CD8-positive, alpha-beta memory T cell (primary cell): ENCODE measurements around the gene EPB41L1. TPM values are rescaled to one million over a fixed set of nuclear protein-coding genes. Genes with fewer than 3 reads are reported as not detected.

Experiments
- CTCF ChIA-PET: fragments of 350-600 bp; sonication (Branson Sonifier 250); formaldehyde crosslinking; loops from one replicate; lab custom pipeline; 2021; ENCODE audit warnings: antibody characterized with exemption; lab: Charles Lee
- POLR2A ChIA-PET: fragments of 350-600 bp; sonication (Branson Sonifier 250); formaldehyde crosslinking; loops from one replicate; lab custom pipeline; 2021; ENCODE audit warnings: antibody characterized with exemption; lab: Charles Lee
- DNase-seq, 5 donors: peaks; one replicate each; pipeline versions ENCODE4 v3.0.0 to v3.0.0-alpha.2; 2020 to 2022; ENCODE audit warnings: mixed read lengths in 1 of 5
- H3K27ac ChIP-seq: one replicate; pipeline ENCODE4 v1.7.0; 2013; ENCODE audit warnings: low read depth, mild to moderate bottlenecking, low read length, moderate library complexity
- H3K27me3 ChIP-seq: 2 replicates; pipeline ENCODE4 v1.7.0; 2013; ENCODE audit warnings: low read length, mild to moderate bottlenecking; ENCODE audit not compliant: insufficient read depth, poor library complexity, severe bottlenecking
- H3K36me3 ChIP-seq: 2 replicates; pipeline ENCODE4 v1.7.0; 2013; ENCODE audit warnings: mild to moderate bottlenecking, low read length, moderate library complexity; ENCODE audit not compliant: insufficient read depth
- H3K4me1 ChIP-seq: 2 replicates; pipeline ENCODE4 v1.7.0; 2013; ENCODE audit warnings: mild to moderate bottlenecking, low read length, moderate library complexity; ENCODE audit not compliant: insufficient read depth
- H3K4me3 ChIP-seq: 2 replicates; pipeline ENCODE4 v1.7.0; 2013; ENCODE audit warnings: mild to moderate bottlenecking, low read length
- H3K9me3 ChIP-seq: 2 replicates; pipeline ENCODE4 v1.7.0; 2013; ENCODE audit warnings: mild to moderate bottlenecking, low read length
- H3K27ac Mint-ChIP-seq, 8 donors: one replicate each; pipeline ENCODE4 v1.8.0; 2020 to 2021; ENCODE audit warnings: mixed read lengths in 8 of 8, mild to moderate bottlenecking in 6 of 8, inconsistent platforms in 3 of 8, moderate library complexity in 3 of 8
- H3K27me3 Mint-ChIP-seq, 2 donors: one replicate each; pipeline ENCODE4 v1.8.0; 2020 to 2021; ENCODE audit warnings: mixed read lengths in 2 of 2, mild to moderate bottlenecking in 1 of 2, moderate library complexity in 1 of 2
- H3K36me3 Mint-ChIP-seq, 3 donors: one replicate each; pipeline ENCODE4 v1.8.0; 2020 to 2021; ENCODE audit warnings: mixed read lengths in 3 of 3, inconsistent platforms in 1 of 3, mild to moderate bottlenecking in 1 of 3
- H3K4me1 Mint-ChIP-seq, 3 donors: one replicate each; pipeline ENCODE4 v1.8.0; 2020 to 2021; ENCODE audit warnings: mixed read lengths in 3 of 3, inconsistent platforms in 1 of 3, mild to moderate bottlenecking in 1 of 3
- H3K4me3 Mint-ChIP-seq, 7 donors: one replicate each; pipeline ENCODE4 v1.8.0; 2020 to 2021; ENCODE audit warnings: mixed read lengths in 7 of 7, mild to moderate bottlenecking in 6 of 7, moderate library complexity in 4 of 7, inconsistent platforms in 2 of 7
- H3K9me3 Mint-ChIP-seq, 5 donors: one replicate each; pipeline ENCODE4 v1.8.0; 2020 to 2022; ENCODE audit warnings: mixed read lengths in 5 of 5, mild to moderate bottlenecking in 3 of 5, moderate library complexity in 2 of 5, inconsistent platforms in 1 of 5
- polyA plus RNA-seq: library from polyadenylated mRNA; unstranded; fragments of 300-500 nt; fragmentation: Illumina TruSeq; gene quantifications from one replicate; pipeline ENCODE4 v1.2.3, GENCODE V29; 2021
- total RNA-seq, 2 experiments: library from RNA; stranded (reverse); gene quantifications; one replicate each; pipeline ENCODE4 v1.2.3, GENCODE V29; 2021

Gene EPB41L1
- total and polyA plus RNA-seq, 3 experiments from 2014 or later, result 0.29 to 0.35 TPM; not detected in 1

DNA sequence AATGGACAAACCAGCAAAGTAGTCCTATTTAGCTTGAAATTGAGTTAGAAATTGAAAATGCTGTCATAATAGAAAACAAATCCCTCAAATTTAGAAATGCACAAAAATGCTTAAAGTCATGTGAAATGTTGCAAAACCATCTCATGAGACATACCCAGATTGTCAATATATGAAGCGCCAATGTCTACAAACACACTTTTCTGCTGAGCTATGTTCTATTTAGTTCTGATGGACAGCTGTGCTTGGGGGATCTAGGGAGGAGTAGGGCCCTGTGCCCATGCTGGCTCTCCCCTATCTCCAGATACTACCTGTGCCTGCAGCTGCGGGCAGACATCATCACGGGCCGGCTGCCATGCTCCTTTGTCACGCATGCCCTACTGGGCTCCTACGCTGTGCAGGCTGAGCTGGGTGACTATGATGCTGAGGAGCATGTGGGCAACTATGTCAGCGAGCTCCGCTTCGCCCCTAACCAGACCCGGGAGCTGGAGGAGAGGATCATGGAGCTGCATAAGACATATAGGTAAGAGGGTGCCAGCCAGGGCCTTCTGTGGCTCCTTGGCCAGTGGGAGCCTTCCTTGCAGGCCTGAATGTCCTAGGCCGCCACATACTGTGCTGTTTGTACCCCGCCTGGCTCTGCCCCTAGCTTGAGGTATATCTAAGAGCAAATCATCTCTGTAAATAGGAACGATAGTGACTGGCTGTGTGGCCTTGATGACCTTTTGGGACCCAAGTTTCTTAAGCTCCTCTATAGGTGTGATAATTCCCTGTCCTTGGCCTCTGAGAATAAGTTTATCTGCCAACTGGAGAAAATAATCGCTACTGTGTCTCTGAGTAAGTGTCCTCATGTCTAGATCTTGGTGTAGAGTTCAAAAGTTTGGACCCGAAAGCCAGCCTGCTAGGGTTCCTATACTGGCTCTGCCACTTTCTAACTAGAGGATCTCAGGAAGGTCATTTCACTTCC is 30.6 kb downstream of the EPB41L1 start:
- H3K36me3 Mint-ChIP-seq, result no peaks in the 10 kb centered on the region
- H3K9me3 ChIP-seq, result no peaks in the 10 kb centered on the region
- H3K4me1 ChIP-seq, result no peaks in the 10 kb centered on the region
- no peak overlapping the region for H3K4me3 ChIP-seq
- H3K9me3 Mint-ChIP-seq, result no peaks in the 10 kb centered on the region
- no peak overlapping the region for H3K4me3 Mint-ChIP-seq
- no peak overlapping the region for H3K27ac Mint-ChIP-seq
- peaks cover 0 to 4% of the 10 kb centered on the region in 2 donors for H3K27me3 Mint-ChIP-seq
- no peak for DNase-seq
- POLR2A ChIA-PET, result no interaction called here
- no peaks in the 10 kb centered on the region for H3K27me3 ChIP-seq
- H3K27ac ChIP-seq, result no peak overlapping the region
- H3K36me3 ChIP-seq, result no peaks in the 10 kb centered on the region
- no peaks in the 10 kb centered on the region for H3K4me1 Mint-ChIP-seq
- CTCF ChIA-PET, result interaction anchor here (1.4 to 2.4 kb wide), 2 partner anchors 14 to 18 kb away, joined by 4 to 10 read pairs; no protein-coding TSS in a partner anchor

DNA sequence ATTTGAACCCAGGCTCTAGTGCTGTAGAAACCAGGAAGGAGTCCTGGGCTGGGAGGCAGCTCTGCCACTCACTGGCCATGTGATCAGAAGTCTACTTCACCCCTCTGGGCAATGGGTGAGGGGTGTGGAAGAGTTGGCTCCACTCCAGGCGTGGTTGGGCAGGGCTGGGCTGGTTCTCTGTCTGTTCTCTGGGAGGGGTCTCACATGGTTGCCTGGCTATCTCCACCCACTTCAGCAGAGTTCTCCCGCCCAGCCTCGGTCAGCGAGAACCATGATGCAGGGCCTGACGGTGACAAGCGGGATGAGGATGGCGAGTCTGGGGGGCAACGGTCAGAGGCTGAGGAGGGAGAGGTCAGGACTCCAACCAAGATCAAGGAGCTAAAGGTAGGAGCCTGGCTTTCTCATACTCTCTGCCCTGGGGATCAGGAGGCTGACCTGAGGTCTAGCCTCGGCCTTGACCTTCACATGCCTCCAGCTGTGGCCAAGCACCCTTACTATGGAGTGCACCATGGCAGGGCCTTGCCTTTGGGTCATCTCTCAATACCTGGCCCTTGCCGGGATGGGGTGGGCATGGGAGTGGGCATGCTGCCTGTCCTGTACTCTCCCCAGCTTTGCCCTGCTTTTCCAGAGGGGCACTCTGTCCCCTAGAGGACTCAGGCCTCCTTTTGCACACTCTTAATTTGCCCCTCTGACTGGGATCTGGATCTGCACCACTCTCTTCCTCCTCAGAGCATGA is 39.6 kb downstream of the EPB41L1 start:
- DNase-seq, result no peak
- no peaks in the 10 kb centered on the region for H3K36me3 ChIP-seq
- Mint-ChIP-seq H3K4me3 (no peak overlapping the region), H3K27me3 (peaks cover 4 to 15% of the 10 kb centered on the region in 2 donors), H3K27ac (no peak overlapping the region), H3K36me3 (no peaks in the 10 kb centered on the region), H3K9me3 (no peaks in the 10 kb centered on the region), H3K4me1 (no peaks in the 10 kb centered on the region)
- POLR2A ChIA-PET, result no interaction called here
- H3K27ac ChIP-seq, result no peak overlapping the region
- no peaks in the 10 kb centered on the region for H3K27me3 ChIP-seq
- CTCF ChIA-PET, result interaction anchor here (1.3 to 3.6 kb wide), 3 partner anchors 9 to 199 kb away, joined by 3 to 18 read pairs (median 4); no protein-coding TSS in a partner anchor
- H3K9me3 ChIP-seq, result no peaks in the 10 kb centered on the region
- no peaks in the 10 kb centered on the region for H3K4me1 ChIP-seq
- H3K4me3 ChIP-seq, result no peak overlapping the region

DNA sequence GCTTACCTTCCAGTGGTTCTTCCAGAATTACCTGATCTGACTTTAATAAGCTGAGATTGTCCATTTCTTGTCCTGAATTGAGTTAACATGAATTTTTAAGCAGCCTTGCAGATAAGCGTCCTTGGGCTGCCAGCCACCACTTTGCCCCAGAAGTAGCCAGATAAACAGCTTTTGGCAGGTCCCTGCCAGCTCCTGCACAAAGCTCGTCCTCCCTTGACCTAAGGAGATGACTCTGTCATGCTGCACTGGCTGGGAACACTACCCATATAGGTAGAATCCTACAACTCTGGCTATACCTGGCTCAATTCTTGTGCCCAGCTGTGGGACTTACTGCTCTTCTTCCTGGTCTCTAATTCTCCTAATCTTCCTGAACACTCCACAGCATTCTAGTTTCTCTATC is 42.1 kb downstream of the EPB41L1 start:
- no peak overlapping the region for H3K4me3 ChIP-seq
- H3K36me3 Mint-ChIP-seq, result no peaks in the 10 kb centered on the region
- CTCF ChIA-PET, result interaction anchor here (1.8 kb wide), 1 partner anchor 243 kb away, joined by 7 read pairs; no protein-coding TSS in a partner anchor
- no peak overlapping the region for H3K4me3 Mint-ChIP-seq
- no peak overlapping the region for H3K27ac ChIP-seq
- no peaks in the 10 kb centered on the region for H3K9me3 ChIP-seq
- peak overlapping the region in 1 of 8 donors; percentile 12 for H3K27ac Mint-ChIP-seq
- H3K4me1 Mint-ChIP-seq, result no peaks in the 10 kb centered on the region
- H3K27me3 Mint-ChIP-seq, result peaks cover 5 to 15% of the 10 kb centered on the region in 2 donors
- no peaks in the 10 kb centered on the region for H3K27me3 ChIP-seq
- H3K9me3 Mint-ChIP-seq, result no peaks in the 10 kb centered on the region
- no peaks in the 10 kb centered on the region for H3K36me3 ChIP-seq
- POLR2A ChIA-PET, result no interaction called here
- no peak for DNase-seq
- H3K4me1 ChIP-seq, result no peaks in the 10 kb centered on the region

- Histone ChIP-seq H3K36me3 (no peaks in the 10 kb centered on the region), H3K4me3 (no peak overlapping the region), H3K9me3 (no peaks in the 10 kb centered on the region), H3K27ac (no peak overlapping the region), H3K27me3 (no peaks in the 10 kb centered on the region), H3K4me1 (no peaks in the 10 kb centered on the region)
- Mint-ChIP-seq H3K27me3 (peaks cover 5 to 15% of the 10 kb centered on the region in 2 donors), H3K36me3 (no peaks in the 10 kb centered on the region), H3K4me3 (no peak overlapping the region), H3K9me3 (no peaks in the 10 kb centered on the region), H3K27ac (no peak overlapping the region), H3K4me1 (no peaks in the 10 kb centered on the region)
- POLR2A ChIA-PET, result no interaction called here
- no peak for DNase-seq
- CTCF ChIA-PET, result interaction anchor here (3.0 to 3.2 kb wide), 2 partner anchors 8 to 13 kb away, joined by 10 to 12 read pairs; no protein-coding TSS in a partner anchor
Measured at GRCh38 chr20:36197271-36197670, 42.7 kb downstream of the EPB41L1 start.

GRCh38 chr20:36199345-36200257 is 45.1 kb downstream of the EPB41L1 start:
- Histone ChIP-seq H3K27me3 (no peaks in the 10 kb centered on the region), H3K27ac (no peak overlapping the region), H3K4me1 (peaks cover 7% of the 10 kb centered on the region), H3K36me3 (no peaks in the 10 kb centered on the region), H3K4me3 (no peak overlapping the region), H3K9me3 (no peaks in the 10 kb centered on the region)
- Mint-ChIP-seq H3K9me3 (no peaks in the 10 kb centered on the region), H3K27me3 (peaks cover 8 to 15% of the 10 kb centered on the region in 2 donors), H3K4me1 (peaks cover 4 to 6% (median 6%) of the 10 kb centered on the region in 3 donors), H3K4me3 (no peak overlapping the region), H3K36me3 (no peaks in the 10 kb centered on the region), H3K27ac (peak overlapping the region in 1 of 8 donors; percentile 72)
- DNase-seq, result peak; percentile 30 to 78 (median 55)
- ChIA-PET POLR2A (interaction anchor here (0.6 kb wide), 1 partner anchor 113 kb away, joined by 3 read pairs; no protein-coding TSS in a partner anchor), CTCF (interaction anchor here (0.8 to 3.2 kb wide), 8 partner anchors 10 to 209 kb away, joined by 3 to 13 read pairs (median 6); no protein-coding TSS in a partner anchor)

DNA sequence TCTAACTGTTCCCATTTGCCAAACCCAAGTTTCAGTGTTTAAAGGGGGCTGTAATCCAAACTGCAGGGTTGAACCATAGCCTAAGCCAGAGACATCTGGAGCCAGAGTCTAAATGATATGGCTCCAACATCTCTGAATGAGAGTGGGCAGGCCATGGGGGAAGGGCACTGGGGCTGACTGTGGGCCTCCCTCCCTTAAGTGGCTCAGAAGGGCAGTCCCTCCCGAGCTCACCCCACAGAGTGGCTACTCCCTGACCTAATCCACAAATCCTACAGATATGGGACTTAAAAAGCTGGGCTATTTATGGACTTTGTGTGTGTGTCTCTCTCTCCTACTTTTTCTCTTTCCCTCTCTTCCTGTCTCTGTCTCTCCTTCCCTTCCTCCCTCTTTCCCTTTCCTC is 45.9 kb downstream of the EPB41L1 start:
- Histone ChIP-seq H3K27ac (no peak overlapping the region), H3K4me1 (peaks cover 7% of the 10 kb centered on the region), H3K9me3 (no peaks in the 10 kb centered on the region), H3K36me3 (no peaks in the 10 kb centered on the region), H3K27me3 (no peaks in the 10 kb centered on the region), H3K4me3 (no peak overlapping the region)
- Mint-ChIP-seq H3K36me3 (no peaks in the 10 kb centered on the region), H3K9me3 (no peaks in the 10 kb centered on the region), H3K4me1 (peaks cover 4 to 6% (median 6%) of the 10 kb centered on the region in 3 donors), H3K27me3 (peaks cover 8 to 13% of the 10 kb centered on the region in 2 donors), H3K27ac (no peak overlapping the region), H3K4me3 (no peak overlapping the region)
- no peak for DNase-seq
- ChIA-PET POLR2A (no interaction called here), CTCF (interaction anchor here (0.8 to 3.2 kb wide), 5 partner anchors 11 to 210 kb away, joined by 3 to 13 read pairs (median 9); no protein-coding TSS in a partner anchor)

DNA sequence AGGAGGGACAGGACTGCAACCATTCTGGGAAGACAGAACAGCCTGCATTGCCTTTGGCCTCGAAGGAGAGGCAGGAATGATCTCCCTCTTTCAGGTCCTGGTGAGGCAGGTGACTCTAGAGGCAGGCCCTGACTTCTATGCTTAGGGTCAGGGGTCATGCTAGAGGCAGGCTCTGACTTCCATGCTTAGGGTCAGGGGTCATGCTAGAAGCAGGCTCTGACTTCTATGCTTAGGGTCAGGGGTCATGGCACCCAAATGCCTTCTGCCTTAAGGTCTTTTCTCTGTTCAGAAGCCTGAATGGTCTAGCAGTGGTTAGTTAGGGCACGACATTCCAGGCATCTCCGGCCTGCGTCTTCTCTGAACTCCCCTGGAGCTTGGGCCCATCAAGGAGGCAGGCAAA is 46.7 kb downstream of the EPB41L1 start:
- Mint-ChIP-seq H3K4me1 (peaks cover 4 to 6% (median 6%) of the 10 kb centered on the region in 3 donors), H3K27ac (no peak overlapping the region), H3K9me3 (no peaks in the 10 kb centered on the region), H3K4me3 (no peak overlapping the region), H3K36me3 (no peaks in the 10 kb centered on the region), H3K27me3 (peaks cover 8 to 12% of the 10 kb centered on the region in 2 donors)
- ChIA-PET CTCF (interaction anchor here (0.9 to 2.6 kb wide), 5 partner anchors 13 to 210 kb away, joined by 3 to 10 read pairs (median 6); no protein-coding TSS in a partner anchor), POLR2A (no interaction called here)
- H3K27ac ChIP-seq, result no peak overlapping the region
- no peak for DNase-seq
- H3K4me1 ChIP-seq, result peaks cover 7% of the 10 kb centered on the region
- no peaks in the 10 kb centered on the region for H3K9me3 ChIP-seq
- no peaks in the 10 kb centered on the region for H3K36me3 ChIP-seq
- H3K27me3 ChIP-seq, result no peaks in the 10 kb centered on the region
- H3K4me3 ChIP-seq, result no peak overlapping the region
